Transverse colon (tissue), 4 donors: Measurements from ENCODE around the gene BTF3L4. TPM values are rescaled to one million over a fixed set of nuclear protein-coding genes. Genes with fewer than 3 reads are reported as not detected.

ENCODE experiments used
- DNase-seq: peaks from one replicate; pipeline ENCODE4 v3.0.0-alpha.2; 2019
- H3K27ac ChIP-seq, 4 donors: fragments of 200-600 bp; sonication (generic); 2 replicates each; pipeline ENCODE4 v1.5.1; 2016 to 2018; ENCODE audit warnings: inconsistent platforms in 4 of 4
- H3K27me3 ChIP-seq: fragments of 200-600 bp; sonication (generic); 2 replicates; pipeline ENCODE4 v1.5.1; 2017; ENCODE audit warnings: inconsistent platforms
- H3K36me3 ChIP-seq, 4 donors: fragments of 200-600 bp; sonication (generic); 2 replicates each; pipeline ENCODE4 v1.5.1; 2017 to 2019; ENCODE audit warnings: inconsistent platforms in 4 of 4
- H3K4me1 ChIP-seq, 4 donors: fragments of 200-600 bp; sonication (generic); 2 replicates each; pipeline ENCODE4 v1.5.1; 2017 to 2020; ENCODE audit warnings: inconsistent platforms in 4 of 4
- H3K4me3 ChIP-seq, 4 donors: fragments of 200-600 bp; sonication (generic); 1 replicate in 1 of 4; 2 replicates in 3 of 4; pipeline versions ENCODE4 v1.5.1 to v1.6.1; 2017 to 2019; ENCODE audit warnings: inconsistent platforms in 4 of 4
- H3K9me3 ChIP-seq, 2 donors: fragments of 200-600 bp; sonication (generic); 2 replicates each; pipeline ENCODE4 v1.5.1; 2017 to 2019; ENCODE audit warnings: inconsistent platforms in 2 of 2
- CTCF ChIP-seq, 5 experiments: fragments of 200-600 bp in 3 of 5; fragments of 450-650 bp in 2 of 5; sonication (generic) in 3 of 5; IDR thresholded peaks; 1 replicate in 2 of 5; 2 replicates in 3 of 5; pipeline ENCODE4 v1.5.1; 2016 to 2017; ENCODE audit warnings: antibody characterized with exemption in 5 of 5, inconsistent platforms in 3 of 5, mild to moderate bottlenecking in 2 of 5, moderate library complexity in 1 of 5
- EP300 ChIP-seq: sonication (generic); formaldehyde crosslinking; IDR thresholded peaks from one replicate; pipeline ENCODE4 v1.6.1; 2017; ENCODE audit warnings: antibody characterized with exemption, low read depth
- POLR2A ChIP-seq: fragments of 450-650 bp; IDR thresholded peaks from one replicate; pipeline ENCODE4 v1.6.1; 2016; ENCODE audit warnings: antibody characterized with exemption, mild to moderate bottlenecking, moderate library complexity
- POLR2AphosphoS5 ChIP-seq, 3 donors: sonication (generic); formaldehyde crosslinking; IDR thresholded peaks; one replicate each; pipeline ENCODE4 v1.6.1; 2016; ENCODE audit warnings: antibody characterized with exemption in 3 of 3
- WGBS, 2 donors: methylation state at CpG; one replicate each; pipeline ENCODE4 v1.1.5; 2018; ENCODE audit warnings: low coverage in 1 of 2; 5-methylcytosine and 5-hydroxymethylcytosine counted together
- in situ Hi-C, 4 donors: fragments of 200-750 bp; cut with MboI; loops; one replicate each; pipeline versions ENCODE4 v1.15.0 to v1.15.1; 2017; ENCODE audit warnings: low sequenced_read_pairs in 3 of 4, low pct_ligation_motif_present in 1 of 4, low pct_unique_long_range_greater_than_20kb in 1 of 4
- intact Hi-C: fragments of 100-400 bp; cut with DNase I; formaldehyde crosslinking; loops from one replicate; pipeline ENCODE4 v1.15.1; 2023; ENCODE audit warnings: low total_unique reads
- total RNA-seq, 4 donors: library from RNA; depleted of rRNA; stranded (reverse); fragments of >200 nt; gene quantifications; one replicate each; pipeline ENCODE4 v1.1.0, GENCODE V29; 2016

The BTF3L4 gene
- total RNA-seq, 4 donors from 2014 or later, result 5.2 to 32.1 (median 14.2) TPM

DNA sequence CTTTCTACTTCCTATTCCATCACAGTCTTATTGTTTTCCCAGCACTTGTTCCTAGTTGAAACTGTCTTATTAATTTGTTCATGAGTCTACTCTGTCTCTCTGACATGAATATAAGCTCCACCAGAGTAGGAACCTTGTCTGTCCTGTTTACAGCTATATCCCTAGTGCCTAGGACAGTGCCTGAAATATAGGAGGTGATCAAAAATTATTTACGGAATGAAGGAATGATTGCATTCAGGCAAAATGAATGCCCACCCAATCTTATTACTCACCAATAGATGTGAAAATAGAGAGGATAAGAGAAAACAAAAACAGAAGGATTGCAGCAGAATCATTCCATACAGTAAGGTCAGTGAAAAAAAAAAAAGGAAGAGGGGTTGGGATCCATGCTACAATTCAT lies 2.2 kb upstream of the BTF3L4 start:
- intact Hi-C loops (no loop called here), in situ Hi-C loops (no loop called here)
- no peaks in the 10 kb centered on the region for H3K27me3 ChIP-seq
- no peak for TF ChIP-seq EP300
- TF ChIP-seq POLR2A, result no peak
- TF ChIP-seq POLR2AphosphoS5 (IDR thresholded peaks at IDR 0.05), result no peak
- TF ChIP-seq CTCF (IDR thresholded peaks at IDR 0.05), result no peak
- WGBS, 2 donors, result 88 to 100% methylated on average over 1 of the region's 1 CpG
- H3K9me3 ChIP-seq, result no peaks in the 10 kb centered on the region
- peak overlapping the region in 2 of 4 donors; percentile 87 to 98 for H3K4me3 ChIP-seq
- peaks cover 9 to 37% (median 32%) of the 10 kb centered on the region in 4 donors for H3K4me1 ChIP-seq
- peak overlapping the region in 1 of 4 donors; percentile 92 for H3K27ac ChIP-seq
- no peaks in the 10 kb centered on the region for H3K36me3 ChIP-seq
- no peak for DNase-seq

DNA sequence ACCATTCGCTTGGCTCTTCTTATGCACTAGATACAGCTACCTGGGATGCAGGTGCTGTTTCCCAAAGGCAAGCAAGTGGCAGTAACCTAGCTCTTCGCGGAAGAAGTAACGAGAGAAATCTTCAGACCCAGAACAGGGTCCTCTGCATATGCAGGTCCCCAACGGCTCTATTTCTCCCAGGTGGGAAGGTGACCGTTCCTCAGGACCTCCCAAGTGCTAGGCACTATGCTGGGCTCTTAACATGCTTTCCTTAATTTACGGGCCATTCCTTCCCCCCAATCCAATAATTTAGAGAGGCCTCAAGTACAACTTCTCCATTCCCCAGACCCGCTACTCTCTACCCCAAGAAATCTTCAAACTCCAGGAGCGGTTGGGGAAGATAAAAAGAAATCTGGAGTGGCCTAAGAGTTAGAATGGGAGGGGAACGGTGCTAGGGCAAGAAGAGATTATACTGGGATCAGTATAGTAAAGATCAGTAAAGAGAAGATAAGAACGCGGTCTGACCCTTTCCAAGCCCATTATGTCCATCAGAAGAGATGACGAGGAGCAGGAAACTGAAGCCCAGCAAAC lies 1.5 kb upstream of the BTF3L4 start:
- in situ Hi-C loops (no loop called here), intact Hi-C loops (no loop called here)
- peaks cover 9 to 44% (median 37%) of the 10 kb centered on the region in 4 donors for H3K4me1 ChIP-seq
- H3K9me3 ChIP-seq, result no peaks in the 10 kb centered on the region
- H3K4me3 ChIP-seq, result peak overlapping the region; percentile 56 to 98 (median 88)
- TF ChIP-seq POLR2AphosphoS5 (IDR thresholded peaks at IDR 0.05), result no peak
- TF ChIP-seq POLR2A, result no peak
- no peak for TF ChIP-seq CTCF (IDR thresholded peaks at IDR 0.05)
- no peak for TF ChIP-seq EP300
- no peaks in the 10 kb centered on the region for H3K27me3 ChIP-seq
- H3K27ac ChIP-seq, result peak overlapping the region; percentile 90 to 93 (median 92)
- H3K36me3 ChIP-seq, result no peaks in the 10 kb centered on the region
- DNase-seq, result no peak
- 2% methylated on average over 13 of the region's 13 CpGs; no CpG with 5 or more reads in 1 of the 2 donors for WGBS, 2 donors

GRCh38 chr1:52055066-52055865 lies 829 bp upstream of the BTF3L4 start, which contains the start of gene TXNDC12:
Gene TXNDC12, minus strand, starts transcription at chr1:52055191. Its CDS starts 95 bp downstream, at chr1:52055096.
- in situ Hi-C loops, result no loop called here
- intact Hi-C loops, result no loop called here
- TF ChIP-seq CTCF (IDR thresholded peaks at IDR 0.05), result no peak
- no peak for TF ChIP-seq EP300
- TF ChIP-seq POLR2AphosphoS5 (IDR thresholded peaks at IDR 0.05), result peak in 2 of 3 donors; percentile 87 to 89
- peak; percentile 83 for TF ChIP-seq POLR2A
- DNase-seq, result peak; percentile 91
- Histone ChIP-seq H3K27ac (peak within 1 kb of the TSS; percentile 90 to 93 (median 92)), H3K4me3 (peak within 1 kb of the TSS; percentile 83 to 98 (median 88)), H3K4me1 (peaks cover 9 to 47% (median 37%) of the 10 kb centered on the region in 4 donors), H3K36me3 (peaks cover 0 to 5% (median 2%) of the 10 kb centered on the region in 4 donors), H3K9me3 (no peaks in the 10 kb centered on the region), H3K27me3 (no peaks in the 10 kb centered on the region)
- 0% methylated on average over 4 to 45 of the region's 45 CpGs for WGBS, 2 donors

- DNase-seq, result no peak
- WGBS, 2 donors, result 0 to 1% methylated on average over 4 to 12 of the region's 12 CpGs
- H3K4me1 ChIP-seq, result peaks cover 9 to 47% (median 37%) of the 10 kb centered on the region in 4 donors
- H3K9me3 ChIP-seq, result no peaks in the 10 kb centered on the region
- H3K27me3 ChIP-seq, result no peaks in the 10 kb centered on the region
- intact Hi-C loops (no loop called here), in situ Hi-C loops (no loop called here)
- peak overlapping the region; percentile 56 to 98 (median 88) for H3K4me3 ChIP-seq
- peak overlapping the region; percentile 90 to 93 (median 92) for H3K27ac ChIP-seq
- no peak for TF ChIP-seq POLR2A
- TF ChIP-seq EP300, result no peak
- no peak for TF ChIP-seq CTCF (IDR thresholded peaks at IDR 0.05)
- no peak for TF ChIP-seq POLR2AphosphoS5 (IDR thresholded peaks at IDR 0.05)
- H3K36me3 ChIP-seq, result peaks cover 0 to 9% (median 4%) of the 10 kb centered on the region in 4 donors
These were observed 281 bp upstream of the BTF3L4 start for GRCh38 chr1:52055866-52056162.
